GM18907 (cell line): ENCODE measurements around the gene ZBTB24.

Experiments
- ATAC-seq: cut with Tn5 transposase; IDR thresholded peaks from one replicate; pipeline ENCODE4 v1.9.1; 2021; ENCODE audit warnings: mild to moderate bottlenecking, moderate library complexity; ENCODE audit not compliant: unreplicated experiment

Gene ZBTB24

GRCh38 chr6:109453594-109454495 is 29.2 kb downstream of the ZBTB24 start:
- no peak for ATAC-seq

GRCh38 chr6:109453156-109453555 is 29.9 kb downstream of the ZBTB24 start:
- ATAC-seq, result no peak

GRCh38 chr6:109452181-109452580 is 30.8 kb downstream of the ZBTB24 start:
- ATAC-seq, result no peak

- ATAC-seq, result no peak
These were observed 31.6 kb downstream of the ZBTB24 start for GRCh38 chr6:109451376-109451775.

- ATAC-seq, result no peak
These were observed 32.2 kb downstream of the ZBTB24 start for GRCh38 chr6:109450801-109451200.

GRCh38 chr6:109449795-109450673 is 33.0 kb downstream of the ZBTB24 start:
- ATAC-seq, result no peak

- ATAC-seq, result no peak
These were observed 33.8 kb downstream of the ZBTB24 start for GRCh38 chr6:109449064-109449794.

GRCh38 chr6:109448615-109449014 is 34.4 kb downstream of the ZBTB24 start:
- no peak for ATAC-seq

- ATAC-seq, result no peak
These were observed 35.0 kb downstream of the ZBTB24 start for GRCh38 chr6:109447878-109448555.

GRCh38 chr6:109447087-109447486 is 35.9 kb downstream of the ZBTB24 start:
- no peak for ATAC-seq

- no peak for ATAC-seq
These were observed 36.5 kb downstream of the ZBTB24 start for GRCh38 chr6:109446541-109446940.

GRCh38 chr6:109446072-109446471 is 36.9 kb downstream of the ZBTB24 start:
- no peak for ATAC-seq

- no peak for ATAC-seq
These were observed 37.6 kb downstream of the ZBTB24 start for GRCh38 chr6:109445382-109445781.

GRCh38 chr6:109443425-109443950 is 39.5 kb downstream of the ZBTB24 start:
- ATAC-seq, result no peak

- no peak for ATAC-seq
These were observed 40.6 kb downstream of the ZBTB24 start for GRCh38 chr6:109442393-109442924.

GRCh38 chr6:109441069-109441816 is 41.8 kb downstream of the ZBTB24 start:
- peak; percentile 26 for ATAC-seq

GRCh38 chr6:109440331-109441068 is 42.5 kb downstream of the ZBTB24 start, which contains the start of the genes PPIL6 and SMPD2:
TSS of gene PPIL6 (minus strand) at chr6:109440628. CDS start at chr6:109440590, 38 bp downstream.
TSS of gene SMPD2 (plus strand) at chr6:109440724. CDS start at chr6:109441122, 398 bp downstream.
- ATAC-seq, result peak; percentile 90

- no peak for ATAC-seq
These were observed 47.0 kb downstream of the ZBTB24 start for GRCh38 chr6:109436041-109436440.
